NB4 (cell line): ENCODE results near the gene RPL18.
A peak's percentile ranks its signal among the peaks of the same experiment; 100 is the strongest.
"Not testable (repeated sequence)": the region's sequence is repeated elsewhere in the genome, so short reads cannot be mapped to it uniquely, and the experiment has no call there.

ENCODE experiments used
- DNase-seq: peaks from one replicate; pipeline ENCODE4 v3.0.0; 2010; ENCODE audit warnings: low read depth
- H3K4me3 ChIP-seq: one replicate; pipeline ENCODE4 v1.5.1; 2011; ENCODE audit warnings: mild to moderate bottlenecking, low read depth, low read length, moderate library complexity
- CTCF ChIP-seq: IDR thresholded peaks from one replicate; pipeline ENCODE4 v1.5.1; 2012; ENCODE audit warnings: low read depth, low read length
- MAX ChIP-seq: IDR thresholded peaks from 2 replicates; pipeline ENCODE4 v1.6.1; 2011; ENCODE audit warnings: low read depth, low read length
- MYC ChIP-seq: IDR thresholded peaks from 2 replicates; pipeline ENCODE4 v1.6.1; 2011; ENCODE audit warnings: low read depth, low read length
- POLR2A ChIP-seq: IDR thresholded peaks from 2 replicates; pipeline ENCODE4 v1.6.1; 2011; ENCODE audit warnings: mild to moderate bottlenecking; ENCODE audit not compliant: insufficient read length; ENCODE audit errors: extremely low read depth

The RPL18 gene

GRCh38 chr19:48633148-48634035, 14.4 kb upstream of the RPL18 start:
- TF ChIP-seq MYC (no peak), MAX (no peak), CTCF (no peak), POLR2A (no peak)
- peak overlapping the region; percentile 54 for H3K4me3 ChIP-seq
- DNase-seq = peak; percentile 74

DNA sequence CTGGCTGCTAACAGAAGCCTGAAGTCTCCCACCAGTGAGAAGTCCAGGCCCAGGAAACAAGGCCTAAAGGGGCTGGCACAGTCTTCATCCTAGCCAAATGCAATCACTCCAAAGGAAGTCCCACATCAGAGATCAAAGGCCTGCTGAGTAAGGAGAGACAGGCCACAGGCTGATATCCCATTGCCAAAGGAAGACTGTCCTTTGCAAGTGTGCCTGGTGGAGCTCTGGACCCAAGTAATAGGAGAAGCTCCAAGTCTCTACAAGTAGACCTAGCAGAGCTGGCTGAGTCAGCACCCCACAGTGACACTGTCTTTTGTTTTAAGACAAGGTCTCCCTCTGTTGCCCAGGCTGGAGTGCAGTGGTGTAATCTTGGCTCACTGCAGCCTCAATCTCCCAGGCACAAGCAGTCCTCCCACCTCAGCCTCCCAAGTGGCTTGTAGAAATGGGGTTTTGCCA, 13.7 kb upstream of the RPL18 start:
- DNase-seq = peak; percentile 87
- no peak overlapping the region for H3K4me3 ChIP-seq
- TF ChIP-seq CTCF (peak; percentile 15), MYC (no peak)

- DNase-seq = not testable (repeated sequence)
Measured at GRCh38 chr19:48632286-48632685, 13.3 kb upstream of the RPL18 start.

GRCh38 chr19:48631225-48631624, 12.2 kb upstream of the RPL18 start:
- H3K4me3 ChIP-seq = no peak overlapping the region
- no peak for TF ChIP-seq POLR2A
- no peak for TF ChIP-seq MAX
- no peak for TF ChIP-seq CTCF
- no peak for TF ChIP-seq MYC
- DNase-seq = peak; percentile 69

More at GRCh38 chr19:48632286-48632685, 13.3 kb upstream of the RPL18 start:
- H3K4me3 ChIP-seq = not testable (repeated sequence)

GRCh38 chr19:48630296-48631063, 11.5 kb upstream of the RPL18 start:
- no peak overlapping the region for H3K4me3 ChIP-seq
- peak; percentile 45 for DNase-seq
- TF ChIP-seq CTCF = no peak
- TF ChIP-seq MAX = no peak
- no peak for TF ChIP-seq POLR2A
- no peak for TF ChIP-seq MYC

DNA sequence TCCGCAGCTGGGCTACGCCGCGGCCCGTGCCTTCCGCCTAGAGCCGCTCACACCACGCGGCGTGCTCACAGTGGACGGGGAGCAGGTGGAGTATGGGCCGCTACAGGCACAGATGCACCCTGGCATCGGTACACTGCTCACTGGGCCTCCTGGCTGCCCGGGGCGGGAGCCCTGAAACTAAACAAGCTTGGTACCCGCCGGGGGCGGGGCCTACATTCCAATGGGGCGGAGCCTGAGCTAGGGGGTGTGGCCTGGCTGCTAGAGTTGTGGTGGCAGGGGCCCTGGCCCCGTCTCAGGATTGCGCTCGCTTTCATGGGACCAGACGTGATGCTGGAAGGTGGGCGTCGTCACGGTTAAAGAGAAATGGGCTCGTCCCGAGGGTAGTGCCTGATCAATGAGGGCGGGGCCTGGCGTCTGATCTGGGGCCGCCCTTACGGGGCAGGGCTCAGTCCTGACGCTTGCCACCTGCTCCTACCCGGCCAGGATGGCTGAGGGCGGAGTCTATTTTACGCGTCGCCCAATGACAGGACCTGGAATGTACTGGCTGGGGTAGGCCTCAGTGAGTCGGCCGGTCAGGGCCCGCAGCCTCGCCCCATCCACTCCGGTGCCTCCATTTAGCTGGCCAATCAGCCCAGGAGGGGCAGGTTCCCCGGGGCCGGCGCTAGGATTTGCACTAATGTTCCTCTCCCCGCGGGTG, 10.8 kb upstream of the RPL18 start:
- TF ChIP-seq POLR2A (no peak), CTCF (no peak), MAX (no peak), MYC (no peak)
- peak; percentile 71 for DNase-seq
- no peak overlapping the region for H3K4me3 ChIP-seq
